Skin epidermis (tissue), 12 donors: ENCODE results near the gene PDZD7.

Experiments used
- H3K27ac ChIP-seq, 21 experiments: fragments of 200-600 bp; sonication (generic) in 11 of 21; one replicate each; pipeline ENCODE4 v1.5.0; 2020; ENCODE audit warnings: mild to moderate bottlenecking in 3 of 21, inconsistent platforms in 2 of 21, moderate library complexity in 2 of 21
- H3K4me3 ChIP-seq, 7 experiments: fragments of 200-600 bp; sonication (generic) in 2 of 7; one replicate each; pipeline ENCODE4 v1.5.0; 2020; ENCODE audit warnings: inconsistent platforms in 2 of 7, mild to moderate bottlenecking in 2 of 7, moderate library complexity in 1 of 7

PDZD7 gene

DNA sequence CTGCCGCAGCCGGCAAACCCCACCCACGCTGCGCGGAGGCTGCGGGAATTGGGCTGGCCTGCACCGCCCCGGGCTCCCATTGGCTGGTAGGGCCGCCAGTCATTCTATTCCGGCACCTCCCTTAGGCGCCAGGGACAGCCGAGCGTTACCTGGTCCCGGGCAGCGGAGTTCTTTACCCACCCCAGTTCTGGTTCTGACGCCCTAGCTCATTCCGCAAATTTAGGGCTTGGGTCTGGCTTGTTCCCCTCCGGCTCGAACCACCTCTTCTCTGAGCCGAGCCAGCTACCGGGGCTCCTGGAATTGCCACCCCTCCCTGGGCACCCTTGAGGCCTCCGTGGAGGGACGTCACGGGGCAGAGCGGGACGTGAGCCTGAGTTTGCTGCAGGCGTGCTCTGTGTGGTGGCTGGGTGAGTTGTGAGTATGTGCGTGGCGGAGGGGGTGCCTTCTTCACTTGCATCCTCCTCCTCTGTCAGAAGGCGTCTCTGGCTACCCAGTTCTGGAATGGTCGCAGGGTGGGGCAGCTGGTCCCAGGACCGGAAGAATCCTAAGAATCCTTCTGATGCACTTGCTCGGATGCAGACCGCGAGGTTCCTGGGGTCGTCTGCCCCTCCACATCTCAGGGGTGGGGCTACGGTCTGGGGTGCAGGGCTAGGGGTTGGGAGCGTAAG is at the start of gene PDZD7, which contains the start of gene SFXN3:
Gene PDZD7 (minus strand): TSS at position 2 of the 668 bp plus-strand sequence. CDS start 910 bp downstream, outside the sequence.
Gene SFXN3 (plus strand): TSS at position 107 of the 668 bp plus-strand sequence. CDS start 3,461 bp downstream, outside the sequence.
- H3K4me3 ChIP-seq = peak within 1 kb of the TSS; percentile 47 to 90 (median 70)

DNA sequence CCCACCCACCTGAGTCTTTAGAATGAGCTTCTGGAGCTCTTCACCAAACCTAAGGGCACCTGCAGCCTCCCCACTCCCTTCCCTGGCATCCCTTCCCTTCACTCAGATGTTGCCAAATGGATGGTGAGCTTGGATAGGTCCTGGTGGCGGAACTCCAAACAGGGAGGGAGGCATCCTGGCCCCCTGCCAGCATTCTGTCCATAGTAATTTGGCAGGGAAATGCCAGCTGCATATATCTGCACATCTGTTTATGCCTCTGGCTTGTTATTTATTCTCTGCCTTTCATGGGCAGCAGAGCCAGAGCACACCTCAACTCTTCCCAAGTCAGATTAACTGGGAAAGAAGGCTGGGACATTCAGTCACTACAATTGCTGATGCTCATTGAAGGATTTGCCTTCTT is 48.9 kb upstream of the PDZD7 start:
- Histone ChIP-seq H3K27ac (no peak overlapping the region), H3K4me3 (no peak overlapping the region)

More for the DNA sequence above, at the start of gene PDZD7, which contains the start of gene SFXN3:
- H3K27ac ChIP-seq = peak within 1 kb of the TSS; percentile 70 to 100 (median 96)

DNA sequence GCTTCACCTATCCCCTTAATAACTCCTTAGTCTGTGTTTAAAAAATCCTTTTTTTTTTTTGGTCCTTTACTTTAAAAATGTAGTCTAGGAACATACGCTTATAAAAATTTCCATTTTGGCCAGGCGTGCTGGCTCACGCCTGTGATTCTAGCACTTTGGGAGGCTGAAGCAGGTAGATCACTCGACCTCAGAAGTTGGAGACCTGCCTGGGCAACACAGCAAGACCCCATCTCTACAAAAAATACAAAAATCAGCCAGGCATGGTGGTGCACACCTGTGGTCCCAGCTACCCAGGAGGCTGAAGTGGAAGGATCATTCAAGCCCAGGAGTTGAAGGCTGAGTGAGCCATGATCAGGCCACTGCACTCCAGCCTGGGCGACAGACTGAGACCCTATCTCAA is 45.7 kb upstream of the PDZD7 start:
- H3K27ac ChIP-seq = no peak overlapping the region
- H3K4me3 ChIP-seq = no peak overlapping the region

DNA sequence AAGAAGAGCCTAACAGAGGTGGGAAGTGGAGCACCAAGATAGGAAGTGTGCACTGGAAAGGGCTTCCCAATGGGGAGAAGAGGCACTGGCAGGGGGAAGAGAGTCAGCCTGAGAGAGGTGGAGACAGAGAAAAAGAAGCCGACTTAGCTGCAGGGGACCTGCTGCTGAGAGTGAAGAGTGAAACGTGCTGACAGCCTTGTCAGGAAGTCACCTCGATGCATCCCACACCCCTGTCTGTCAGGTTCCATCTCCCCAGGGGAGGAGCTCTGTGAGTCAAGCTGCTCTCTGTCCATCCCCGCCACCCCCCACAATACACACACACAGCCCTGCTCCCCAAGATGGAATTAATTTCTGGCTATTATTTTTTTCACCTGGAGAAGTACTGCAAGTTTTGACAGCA is 44.8 kb upstream of the PDZD7 start:
- Histone ChIP-seq H3K27ac (no peak overlapping the region), H3K4me3 (no peak overlapping the region)

DNA sequence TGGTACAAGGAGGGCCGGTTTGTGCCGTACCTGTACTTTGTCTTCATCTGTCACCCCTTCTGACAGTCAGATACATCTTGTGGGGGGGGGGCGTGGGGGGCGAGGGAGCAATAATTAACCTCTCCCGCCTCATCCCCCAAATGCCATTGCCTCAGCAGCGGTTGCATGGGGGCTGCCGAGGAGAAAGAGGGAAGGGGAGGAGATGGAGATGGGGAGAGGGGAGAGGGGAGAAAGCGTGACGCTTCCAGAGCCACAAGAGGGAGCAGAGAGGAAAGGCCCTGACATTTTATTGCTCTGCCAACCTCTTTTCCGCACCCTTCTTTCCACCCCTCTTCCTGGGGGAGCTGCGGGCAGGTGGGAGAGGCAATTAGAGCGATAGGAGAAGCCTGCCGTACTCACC is 42.7 kb upstream of the PDZD7 start:
- peak overlapping the region in 1 of 21 experiments; percentile 51 for H3K27ac ChIP-seq
- no peak overlapping the region for H3K4me3 ChIP-seq

- Histone ChIP-seq H3K4me3 (no peak overlapping the region), H3K27ac (peak overlapping the region in 2 of 21 experiments; percentile 34 to 51)
These were observed 42.0 kb upstream of the PDZD7 start for GRCh38 chr10:101072923-101073322.

DNA sequence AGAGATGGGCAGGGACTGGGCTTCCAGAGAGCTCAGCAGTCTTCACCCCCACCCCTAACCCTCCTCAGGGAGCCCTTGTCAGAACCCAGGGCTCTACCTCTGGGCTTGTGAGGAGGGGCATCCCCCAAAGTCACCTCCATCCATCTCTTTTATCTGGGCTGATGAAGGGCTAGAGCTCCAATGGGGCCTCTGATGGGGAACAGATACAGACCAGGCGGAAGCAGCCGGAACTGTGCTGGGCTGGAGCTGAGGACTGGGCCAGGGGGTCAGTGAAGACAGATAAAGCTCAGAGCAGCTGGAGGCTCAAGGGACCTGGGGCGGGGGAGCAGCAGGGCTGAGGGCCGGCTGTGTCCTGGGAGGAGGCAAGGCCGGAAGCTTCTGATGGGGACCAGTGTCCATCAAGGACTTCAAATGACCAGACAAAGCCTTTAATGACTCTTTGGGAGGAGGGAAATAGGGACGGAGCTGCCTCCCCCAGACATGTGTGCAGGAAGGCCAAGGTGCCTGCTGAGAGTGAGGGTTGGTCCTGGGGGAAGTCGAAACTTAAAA is 41.0 kb upstream of the PDZD7 start:
- Histone ChIP-seq H3K27ac (peak overlapping the region in 5 of 21 experiments; percentile 3 to 54 (median 16)), H3K4me3 (no peak overlapping the region)

GRCh38 chr10:101071267-101071884 is 40.4 kb upstream of the PDZD7 start:
- Histone ChIP-seq H3K27ac (peak overlapping the region in 7 of 21 experiments; percentile 4 to 54 (median 15)), H3K4me3 (no peak overlapping the region)

DNA sequence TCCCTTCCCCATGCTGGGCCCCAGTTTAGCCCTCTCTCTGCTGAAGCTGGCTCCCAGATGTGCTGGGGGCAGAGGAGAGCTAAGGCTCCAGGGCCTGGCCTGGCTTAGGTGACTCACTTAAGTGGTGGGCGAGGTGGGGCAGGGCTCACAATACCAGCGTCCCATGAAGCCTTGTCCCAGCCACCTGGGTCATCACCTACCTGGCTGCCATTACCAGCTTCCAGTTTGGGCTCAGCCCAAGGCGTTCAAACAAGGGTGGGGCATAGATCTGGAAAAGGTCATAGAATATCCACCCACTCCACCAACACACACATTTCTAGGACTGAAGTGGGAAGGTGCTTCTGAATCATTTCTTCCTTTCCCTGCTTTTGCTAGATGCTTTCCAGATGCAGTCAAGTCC is 39.2 kb upstream of the PDZD7 start:
- H3K27ac ChIP-seq = peak overlapping the region in 2 of 21 experiments; percentile 13 to 43
- no peak overlapping the region for H3K4me3 ChIP-seq

- Histone ChIP-seq H3K27ac (peak overlapping the region in 1 of 21 experiments; percentile 29), H3K4me3 (no peak overlapping the region)
These were observed 38.5 kb upstream of the PDZD7 start for GRCh38 chr10:101069441-101069840.

DNA sequence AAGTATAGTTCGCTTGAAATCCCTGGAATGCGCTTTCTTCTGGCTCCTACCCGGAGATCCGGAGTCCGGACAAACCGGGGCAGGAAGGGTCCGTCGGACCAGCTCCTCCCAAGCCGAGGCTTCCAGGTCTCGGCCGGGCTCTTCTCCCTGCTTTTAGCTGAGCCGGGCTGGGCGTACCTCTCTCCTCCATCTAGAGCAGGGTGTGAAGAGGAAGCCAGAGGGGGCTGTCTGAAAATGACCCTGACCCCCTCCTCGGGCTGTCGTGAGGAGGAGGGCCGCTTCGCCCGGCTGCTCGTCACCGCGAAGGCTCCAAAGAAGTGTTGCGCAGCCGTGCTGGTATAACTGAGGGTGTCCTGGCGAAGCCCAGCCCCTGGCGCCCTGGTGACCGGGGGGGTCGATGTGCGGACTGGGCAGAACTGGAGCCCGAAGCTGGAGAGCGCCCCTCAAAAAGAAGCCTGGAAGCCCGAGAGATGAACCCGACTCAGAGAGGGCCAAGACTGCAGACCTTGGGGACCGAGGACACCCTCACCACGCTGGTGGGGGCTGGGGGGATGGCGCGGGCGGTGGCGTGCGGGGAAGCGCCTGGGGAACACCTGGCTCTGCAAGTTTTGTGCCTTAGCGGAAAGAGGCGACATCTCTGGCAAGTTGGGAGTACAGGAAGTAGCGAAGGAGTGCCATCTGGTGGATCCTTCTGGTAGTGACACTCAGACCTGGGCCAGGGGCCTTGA is 36.6 kb upstream of the PDZD7 start:
- Histone ChIP-seq H3K27ac (peak overlapping the region in 17 of 21 experiments; percentile 1 to 72 (median 45)), H3K4me3 (peak overlapping the region; percentile 23 to 55 (median 43))

DNA sequence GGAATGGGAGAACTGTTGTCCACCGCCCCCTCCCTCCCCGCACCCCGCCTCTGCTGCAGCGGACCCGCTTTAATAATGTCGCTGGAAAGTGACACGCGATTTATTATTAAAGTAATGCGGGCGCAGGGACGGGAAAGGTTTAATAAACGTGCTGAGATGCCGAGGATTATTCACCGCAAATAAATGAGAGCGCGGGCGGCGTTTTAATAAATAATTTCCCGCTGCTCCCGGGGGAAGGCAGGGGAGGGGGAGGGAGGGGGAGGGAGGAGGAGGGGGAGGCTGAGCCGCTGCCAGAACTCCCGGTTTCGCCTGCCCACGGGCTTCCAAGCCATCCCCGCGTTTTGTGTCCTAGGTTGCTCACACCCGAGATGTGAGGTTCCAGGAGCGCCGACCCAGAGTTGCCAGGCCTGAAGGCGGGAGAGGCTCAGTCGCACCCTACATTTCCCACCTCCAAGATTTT is 36.0 kb upstream of the PDZD7 start:
- Histone ChIP-seq H3K27ac (peak overlapping the region in 16 of 21 experiments; percentile 1 to 72 (median 50)), H3K4me3 (peak overlapping the region; percentile 23 to 55 (median 43))

DNA sequence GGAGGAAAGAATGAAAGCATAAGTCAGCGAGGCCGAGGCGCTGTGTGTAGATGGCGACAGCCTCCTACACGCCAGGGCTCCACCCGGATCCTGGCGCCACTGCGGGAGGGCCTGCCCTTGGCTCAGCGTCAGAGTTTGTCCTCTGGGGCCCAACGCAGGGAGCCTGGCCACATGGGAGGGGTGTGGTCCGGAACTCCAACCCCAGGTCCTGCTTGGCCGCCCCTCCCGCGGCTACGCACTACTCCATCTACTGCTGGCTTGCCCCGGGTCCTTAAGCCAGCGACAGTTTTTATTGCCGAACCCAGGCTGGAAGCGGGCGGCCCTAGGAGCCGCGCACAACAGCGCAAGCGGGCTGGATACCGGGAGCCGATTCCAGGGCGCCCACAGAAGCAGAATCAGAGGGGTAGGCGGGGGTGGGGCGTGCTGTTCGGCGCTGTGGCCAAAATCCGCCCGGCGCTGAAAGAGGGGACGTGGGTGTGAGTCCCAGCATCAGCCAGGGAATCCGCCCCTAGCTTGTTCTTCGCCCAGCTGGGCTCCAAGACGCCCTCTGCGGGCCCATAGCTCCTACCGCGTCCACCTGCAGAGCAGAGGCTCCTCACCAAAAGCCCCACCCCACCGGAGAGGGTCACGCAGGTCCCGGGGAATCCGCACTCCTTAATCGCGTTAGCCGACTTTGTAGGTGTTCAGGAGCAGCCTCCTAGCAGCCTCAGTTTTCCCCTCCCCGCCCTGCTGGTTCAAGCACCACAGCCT is 35.4 kb upstream of the PDZD7 start:
- H3K4me3 ChIP-seq = peak overlapping the region; percentile 23 to 55 (median 43)
- peak overlapping the region in 16 of 21 experiments; percentile 3 to 72 (median 47) for H3K27ac ChIP-seq

DNA sequence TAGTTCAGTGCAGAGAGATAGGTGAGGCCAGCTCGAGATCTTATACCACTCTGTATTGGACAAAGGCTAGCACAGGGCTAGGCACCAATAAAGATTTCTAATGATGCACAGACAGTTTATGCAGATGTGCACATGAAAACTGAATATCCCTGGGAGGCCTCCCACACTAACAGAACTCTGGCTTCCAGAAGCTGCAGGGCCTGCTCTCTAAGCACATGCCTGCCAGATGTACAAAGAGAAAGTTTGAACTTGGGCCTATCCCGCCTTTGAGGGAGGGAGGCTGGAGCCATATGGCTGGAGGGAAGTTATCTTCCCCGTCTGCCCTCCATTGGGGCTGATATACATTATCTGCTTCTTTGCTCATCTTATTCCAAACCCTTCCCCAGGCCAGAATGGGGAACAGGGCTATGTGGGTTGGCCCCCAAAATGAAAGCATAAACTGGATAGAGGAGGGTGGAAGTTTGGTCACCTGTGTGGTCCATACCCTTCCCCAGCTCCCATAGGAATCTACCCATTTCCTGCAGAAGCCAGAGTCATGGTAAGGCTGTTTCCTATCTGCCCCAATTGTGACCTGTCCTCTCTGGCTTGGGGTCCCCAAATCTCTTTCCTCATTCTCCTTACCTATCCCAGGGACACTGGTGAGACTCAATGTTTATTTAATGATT is 34.7 kb upstream of the PDZD7 start:
- Histone ChIP-seq H3K27ac (peak overlapping the region in 10 of 21 experiments; percentile 3 to 72 (median 58)), H3K4me3 (peak overlapping the region in 5 of 7 experiments; percentile 23 to 55 (median 43))

- H3K27ac ChIP-seq = no peak overlapping the region
- no peak overlapping the region for H3K4me3 ChIP-seq
These were observed 33.6 kb upstream of the PDZD7 start for GRCh38 chr10:101064415-101065030.

- Histone ChIP-seq H3K4me3 (no peak overlapping the region), H3K27ac (no peak overlapping the region)
These were observed 32.9 kb upstream of the PDZD7 start for GRCh38 chr10:101063548-101064414.

DNA sequence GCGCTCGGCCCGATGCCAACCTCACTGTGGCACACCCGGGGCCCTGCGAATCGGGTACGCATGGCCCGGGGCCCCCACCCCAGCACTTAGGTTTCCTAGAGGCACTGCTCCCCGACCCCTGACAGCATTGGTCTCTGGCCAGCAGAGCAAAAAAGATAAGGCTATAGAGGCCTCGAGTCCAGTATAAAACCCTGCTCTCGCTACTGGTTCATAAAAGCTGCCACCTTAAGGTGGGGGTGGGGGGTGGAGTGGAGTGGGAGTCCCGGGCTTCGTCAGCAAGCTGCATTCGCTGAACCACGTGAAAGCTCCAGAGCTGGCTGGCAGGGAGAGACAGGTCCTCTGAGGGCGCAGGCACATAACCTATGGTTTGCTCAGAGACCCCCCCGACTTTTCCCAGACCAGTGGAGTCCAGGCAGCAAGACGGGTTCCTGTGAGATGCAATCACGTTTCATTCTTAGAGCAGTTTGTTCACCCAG is 32.2 kb upstream of the PDZD7 start:
- Histone ChIP-seq H3K4me3 (peak overlapping the region in 5 of 7 experiments; percentile 19 to 67 (median 62)), H3K27ac (peak overlapping the region in 2 of 21 experiments; percentile 7 to 41)
